Body of pancreas (tissue), 4 donors: Measurements from ENCODE around the gene MTCH2. TPM values are rescaled to one million over a fixed set of nuclear protein-coding genes. Genes with fewer than 3 reads are reported as not detected.

Experiments used
- ATAC-seq: fragments of 150-250 bp; one replicate; pipeline ENCODE4 v1.9.1; 2016
- DNase-seq, 4 donors: peaks; one replicate each; pipeline ENCODE4 v3.0.0-alpha.2; 2019
- H3K27ac ChIP-seq, 4 donors: fragments of 200-600 bp; sonication (generic); 1 replicate in 3 of 4; 2 replicates in 1 of 4; pipeline versions ENCODE4 v1.5.1 to v1.6.1; 2016 to 2019; ENCODE audit warnings: mild to moderate bottlenecking in 1 of 4, mixed read lengths in 1 of 4, moderate library complexity in 1 of 4
- H3K27me3 ChIP-seq, 2 donors: fragments of 200-600 bp; sonication (generic); one replicate each; pipeline ENCODE4 v1.6.0; 2016; ENCODE audit warnings: mild to moderate bottlenecking in 1 of 2
- H3K36me3 ChIP-seq, 2 donors: fragments of 200-600 bp; sonication (generic); replicated peaks in 1 of 2; 2 replicates each; pipeline ENCODE4 v1.5.1; 2016; ENCODE audit warnings: low read depth in 2 of 2; ENCODE audit not compliant: insufficient read depth in 1 of 2
- H3K4me1 ChIP-seq: fragments of 200-600 bp; sonication (generic); one replicate; pipeline ENCODE4 v1.6.0; 2016
- H3K4me3 ChIP-seq, 2 donors: fragments of 200-600 bp; sonication (generic); 1 replicate in 1 of 2; 2 replicates in 1 of 2; pipeline ENCODE4 v1.5.1; 2016 to 2019
- H3K9me3 ChIP-seq, 3 donors: fragments of 200-600 bp; sonication (generic); 1 replicate in 2 of 3; 2 replicates in 1 of 3; pipeline ENCODE4 v1.5.1; 2016
- CTCF ChIP-seq, 7 experiments: fragments of 450-650 bp in 4 of 7; fragments of 200-600 bp in 3 of 7; sonication (generic) in 3 of 7; IDR thresholded peaks; one replicate each; pipeline ENCODE4 v1.5.1; 2016 to 2019; ENCODE audit warnings: antibody characterized with exemption in 7 of 7
- POLR2A ChIP-seq, 3 donors: fragments of 450-650 bp; IDR thresholded peaks; one replicate each; pipeline ENCODE4 v1.6.1; 2016; ENCODE audit warnings: antibody characterized with exemption in 3 of 3, mild to moderate bottlenecking in 2 of 3
- WGBS, 2 donors: methylation state at CpG; one replicate each; pipeline ENCODE4 v1.1.5; 2017; 5-methylcytosine and 5-hydroxymethylcytosine counted together
- intact Hi-C: fragments of 100-400 bp; cut with DNase I; formaldehyde crosslinking; loops from one replicate; pipeline ENCODE4 v1.15.1; 2023
- total RNA-seq, 2 donors: library from RNA; depleted of rRNA; stranded (reverse); fragments of >200 nt; gene quantifications; one replicate each; pipeline ENCODE4 v1.1.0, GENCODE V29; 2016

The MTCH2 gene
- total RNA-seq, 2 donors from 2014 or later, result 15.5 to 21.0 TPM

DNA sequence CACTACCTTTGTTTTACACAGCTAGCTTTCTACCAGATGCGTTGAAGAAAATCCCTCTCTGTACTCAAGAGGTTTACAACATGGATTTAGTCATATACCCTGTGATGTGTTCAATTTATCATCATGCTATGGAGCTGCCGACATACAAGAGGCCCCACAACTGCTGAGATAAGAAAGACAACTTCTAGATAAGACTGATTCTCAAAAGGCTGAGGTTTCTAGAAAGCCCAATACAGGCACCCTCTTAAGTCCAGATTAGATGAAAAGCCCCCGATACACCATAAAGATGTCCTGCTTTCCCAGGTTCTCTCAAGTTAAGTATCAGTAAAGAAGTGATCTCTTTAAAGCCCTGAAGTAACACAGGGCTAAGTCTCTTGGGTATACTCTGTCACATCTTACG, 14.3 kb downstream of the MTCH2 start:
- WGBS, 2 donors, result 82 to 87% methylated on average over 4 of the region's 4 CpGs
- H3K4me1 ChIP-seq, result no peaks in the 10 kb centered on the region
- peaks cover 13 to 21% of the 10 kb centered on the region in 2 donors for H3K36me3 ChIP-seq
- TF ChIP-seq POLR2A (IDR thresholded peaks at IDR 0.05), result no peak
- no peak for TF ChIP-seq CTCF (IDR thresholded peaks at IDR 0.05)
- no peaks in the 10 kb centered on the region for H3K9me3 ChIP-seq
- no peak overlapping the region for H3K4me3 ChIP-seq
- no peak for DNase-seq
- ATAC-seq, result no peak
- intact Hi-C loops, result no loop called here
- no peak overlapping the region for H3K27ac ChIP-seq
- H3K27me3 ChIP-seq, result no peaks in the 10 kb centered on the region

DNA sequence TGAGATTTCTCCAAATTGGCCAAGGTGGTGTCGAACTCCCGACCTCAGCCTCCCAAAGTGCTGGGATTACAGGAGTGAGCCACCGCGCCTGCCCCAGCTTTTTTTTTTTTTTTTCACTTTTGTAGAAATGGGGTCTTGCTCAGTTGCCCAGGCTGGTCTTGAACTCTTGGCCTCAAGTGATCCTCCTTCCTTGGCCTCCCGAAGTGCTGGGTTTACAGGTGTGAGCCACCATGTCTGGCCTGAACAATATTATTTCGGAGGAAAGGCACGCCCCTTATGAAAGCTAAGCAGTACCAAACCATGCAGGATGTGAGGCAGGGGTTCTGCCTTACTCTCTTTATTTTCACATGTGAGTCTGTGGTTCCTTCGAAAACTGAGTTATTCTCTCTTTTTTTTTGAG, 16.1 kb downstream of the MTCH2 start:
- no peaks in the 10 kb centered on the region for H3K9me3 ChIP-seq
- TF ChIP-seq CTCF (IDR thresholded peaks at IDR 0.05) (no peak), POLR2A (IDR thresholded peaks at IDR 0.05) (no peak)
- intact Hi-C loops, result no loop called here
- DNase-seq (no peak), ATAC-seq (no peak)
- H3K36me3 ChIP-seq, result peaks cover 13 to 28% of the 10 kb centered on the region in 2 donors
- WGBS, 2 donors, result 90% methylated on average over 8 of the region's 8 CpGs
- no peaks in the 10 kb centered on the region for H3K4me1 ChIP-seq
- H3K27me3 ChIP-seq, result no peaks in the 10 kb centered on the region
- no peak overlapping the region for H3K4me3 ChIP-seq
- H3K27ac ChIP-seq, result no peak overlapping the region

DNA sequence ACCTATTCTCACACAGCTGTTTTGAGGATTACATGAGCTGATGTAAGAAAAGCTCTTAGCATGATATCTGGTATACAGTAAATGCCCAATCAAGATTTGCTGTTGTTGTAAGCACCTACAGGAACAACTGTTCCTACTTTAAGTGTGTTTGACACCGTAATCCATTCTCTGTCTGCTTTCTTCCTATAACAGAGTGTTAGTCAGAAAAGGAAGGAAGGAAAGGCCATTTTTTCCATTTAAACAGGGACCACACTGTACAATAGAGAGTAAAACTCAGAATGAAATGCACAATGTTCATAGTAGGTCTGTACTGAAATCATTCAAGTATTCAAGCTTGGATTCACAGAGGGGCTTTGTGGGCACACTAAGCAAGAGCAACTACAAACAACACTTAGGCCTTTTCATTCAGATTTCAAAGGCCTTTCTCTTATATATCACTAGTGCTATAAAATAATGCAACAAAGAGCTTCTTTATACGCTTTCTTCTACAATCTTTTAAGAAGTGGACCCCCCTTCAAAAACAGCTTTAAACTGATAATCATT, 21.5 kb downstream of the MTCH2 start:
- intact Hi-C loops, result no loop called here
- peaks cover 5 to 27% of the 10 kb centered on the region in 2 donors for H3K36me3 ChIP-seq
- H3K4me1 ChIP-seq, result no peaks in the 10 kb centered on the region
- H3K27me3 ChIP-seq, result no peaks in the 10 kb centered on the region
- H3K27ac ChIP-seq, result no peak overlapping the region
- H3K4me3 ChIP-seq, result no peak overlapping the region
- no peaks in the 10 kb centered on the region for H3K9me3 ChIP-seq
- 90 to 96% methylated on average over 2 of the region's 2 CpGs for WGBS, 2 donors
- DNase-seq (no peak), ATAC-seq (no peak)
- no peak for TF ChIP-seq CTCF (IDR thresholded peaks at IDR 0.05)
- TF ChIP-seq POLR2A (IDR thresholded peaks at IDR 0.05), result no peak

DNA sequence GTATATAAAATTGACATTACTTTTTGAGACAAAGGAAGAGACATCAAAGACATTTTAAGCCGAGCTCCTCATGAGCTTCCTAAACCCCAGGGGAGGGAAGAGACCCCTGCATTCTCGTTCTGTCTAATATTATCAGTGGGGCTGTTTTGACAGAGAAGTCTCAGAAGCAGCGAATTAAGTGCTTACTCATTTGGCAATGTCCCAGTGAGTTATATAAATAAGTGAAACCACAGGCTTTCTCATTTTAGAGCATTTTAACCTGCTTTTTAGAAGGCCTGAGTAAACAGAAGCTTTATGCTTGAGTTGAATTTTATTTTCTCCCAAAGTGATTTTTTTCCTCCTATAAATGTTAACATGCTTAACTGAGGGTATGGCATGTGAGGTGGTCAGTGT, 24.9 kb downstream of the MTCH2 start:
- WGBS, 2 donors, result 43 to 53% methylated on average over 3 of the region's 3 CpGs
- Histone ChIP-seq H3K27me3 (no peaks in the 10 kb centered on the region), H3K27ac (no peak overlapping the region), H3K9me3 (no peaks in the 10 kb centered on the region), H3K4me3 (no peak overlapping the region), H3K36me3 (peaks cover 0 to 16% of the 10 kb centered on the region in 2 donors), H3K4me1 (no peaks in the 10 kb centered on the region)
- intact Hi-C loops, result no loop called here
- no peak for ATAC-seq
- no peak for DNase-seq
- TF ChIP-seq POLR2A (IDR thresholded peaks at IDR 0.05) (no peak), CTCF (IDR thresholded peaks at IDR 0.05) (no peak)

DNA sequence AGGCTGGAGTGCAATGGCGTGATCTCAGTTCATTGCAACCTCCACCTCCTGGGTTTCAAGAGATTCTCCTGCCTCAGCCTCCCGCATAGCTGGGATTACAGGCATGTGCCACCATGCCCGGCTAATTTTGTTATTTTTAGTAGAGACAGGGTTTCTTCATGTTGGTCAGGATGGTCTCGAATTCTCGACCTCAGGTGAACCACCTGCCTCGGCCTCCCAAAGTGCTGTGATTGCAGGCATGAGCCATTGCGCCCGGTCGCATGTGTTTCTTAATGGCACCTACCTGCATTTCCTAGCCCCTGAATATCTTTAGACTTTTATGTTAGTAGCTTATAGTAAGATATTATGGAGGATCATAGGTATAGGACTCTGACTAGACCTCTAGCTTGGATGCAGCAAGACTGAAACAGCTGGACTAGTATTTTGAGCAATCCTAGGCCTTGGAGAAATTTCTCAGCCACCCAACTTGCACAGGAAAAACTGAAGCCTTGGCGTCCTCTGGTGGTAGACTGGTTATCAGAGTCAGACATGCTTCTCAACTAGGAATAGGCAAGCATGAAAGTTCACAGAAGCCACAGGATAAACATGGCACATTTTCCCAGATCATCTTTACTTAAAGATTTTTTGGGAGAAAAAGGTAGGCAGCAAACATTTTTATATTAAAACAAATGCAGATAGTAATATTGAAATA, 25.5 kb downstream of the MTCH2 start:
- intact Hi-C loops, result no loop called here
- no peaks in the 10 kb centered on the region for H3K4me1 ChIP-seq
- H3K27ac ChIP-seq, result no peak overlapping the region
- 79 to 84% methylated on average over 10 of the region's 10 CpGs for WGBS, 2 donors
- H3K9me3 ChIP-seq, result no peaks in the 10 kb centered on the region
- TF ChIP-seq CTCF (IDR thresholded peaks at IDR 0.05), result peak in 6 of 7 experiments; percentile 17 to 56 (median 40)
- TF ChIP-seq POLR2A (IDR thresholded peaks at IDR 0.05), result no peak
- no peak overlapping the region for H3K4me3 ChIP-seq
- H3K36me3 ChIP-seq, result peaks cover 0 to 16% of the 10 kb centered on the region in 2 donors
- no peaks in the 10 kb centered on the region for H3K27me3 ChIP-seq
- DNase-seq, result peak; percentile 27 to 71 (median 37)
- ATAC-seq, result no peak
